PFSK-1 (cell line): ENCODE results near the gene THSD4.

Source experiments
- FOXP2 ChIP-seq: optimal IDR thresholded peaks from 2 replicates; pipeline ENCODE3; 2011; ENCODE audit warnings: borderline replicate concordance, control low read depth, inconsistent platforms; ENCODE audit not compliant: insufficient read depth; ENCODE audit errors: extremely low read length, extremely low read depth
- POLR2AphosphoS5 ChIP-seq: IDR thresholded peaks from 2 replicates; pipeline ENCODE4 v1.6.1; 2012; ENCODE audit warnings: low read depth, mild to moderate bottlenecking, control low read depth, low read length, moderate library complexity
- REST ChIP-seq, 2 experiments: IDR thresholded peaks; 2 replicates each; pipeline versions ENCODE4 v1.6.1 to v1.8.0; 2011 to 2012; ENCODE audit warnings: low read depth in 2 of 2, low read length in 2 of 2, control low read depth in 1 of 2, inconsistent platforms in 1 of 2, mild to moderate bottlenecking in 1 of 2, moderate library complexity in 1 of 2; ENCODE audit not compliant: insufficient read depth in 1 of 2
- SIN3A ChIP-seq: IDR thresholded peaks from 2 replicates; pipeline ENCODE4 v1.6.1; 2012; ENCODE audit warnings: mild to moderate bottlenecking, low read length, moderate library complexity, borderline replicate concordance; ENCODE audit not compliant: insufficient read depth
- TAF1 ChIP-seq: IDR thresholded peaks from 2 replicates; pipeline ENCODE4 v1.6.1; 2012; ENCODE audit warnings: low read length, control low read depth, borderline replicate concordance; ENCODE audit not compliant: insufficient read depth

GRCh38 chr15:71084264-71084663 is 31.0 kb upstream of the THSD4 start:
- no peak for TF ChIP-seq SIN3A
- no peak for TF ChIP-seq TAF1
- no peak for TF ChIP-seq REST (IDR thresholded peaks at IDR 0.05; ENCODE audit: insufficient read depth in 1 of 2, low read depth in 2 of 2, low read length in 2 of 2)
- TF ChIP-seq POLR2AphosphoS5, result no peak
- TF ChIP-seq FOXP2, result no peak
